ENCODE data around the gene FHOD3.

The FHOD3 gene

DNA sequence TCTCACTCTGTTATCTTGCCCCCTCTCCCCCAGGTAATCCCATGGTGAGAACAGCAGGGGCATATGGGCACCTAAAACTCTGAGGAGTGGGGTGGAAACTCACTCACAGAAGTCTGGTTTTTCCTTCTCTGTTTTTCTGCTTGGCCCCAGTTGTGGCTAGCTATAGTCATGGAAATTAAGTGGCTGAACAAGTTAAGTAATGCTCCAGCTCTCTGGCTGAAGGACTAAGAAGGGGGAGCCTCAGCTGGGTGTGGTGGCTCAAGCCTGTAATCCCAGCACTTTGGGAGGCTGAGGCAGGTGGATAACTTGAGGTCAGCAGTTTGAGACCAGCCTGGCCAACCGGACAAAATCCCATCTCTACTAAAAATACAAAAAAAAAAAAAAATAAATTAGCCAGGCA, 270.3 kb downstream of the FHOD3 start:
- DNase-seq, result no peak

DNA sequence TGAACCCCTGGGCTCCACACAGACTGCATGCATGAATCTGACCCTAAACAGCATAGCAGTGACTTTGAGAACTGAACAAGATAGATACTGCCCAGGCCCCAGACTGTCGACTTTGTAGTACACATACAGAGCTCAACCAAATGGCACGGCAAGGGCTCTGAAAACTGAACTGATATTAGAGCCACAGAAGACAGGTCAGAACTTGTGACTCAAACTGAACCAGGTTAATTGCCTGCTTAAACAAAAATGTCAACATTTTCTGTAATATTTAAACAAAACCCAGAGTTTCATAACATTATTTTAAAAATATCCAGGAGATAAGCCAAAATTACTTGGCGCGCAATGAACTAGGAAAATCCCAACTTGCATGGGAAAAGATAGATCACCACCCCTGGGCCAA, 271.0 kb downstream of the FHOD3 start:
- no peak for DNase-seq

GRCh38 chr18:36572135-36572856, 274.8 kb downstream of the FHOD3 start:
- DNase-seq, result no peak

DNA sequence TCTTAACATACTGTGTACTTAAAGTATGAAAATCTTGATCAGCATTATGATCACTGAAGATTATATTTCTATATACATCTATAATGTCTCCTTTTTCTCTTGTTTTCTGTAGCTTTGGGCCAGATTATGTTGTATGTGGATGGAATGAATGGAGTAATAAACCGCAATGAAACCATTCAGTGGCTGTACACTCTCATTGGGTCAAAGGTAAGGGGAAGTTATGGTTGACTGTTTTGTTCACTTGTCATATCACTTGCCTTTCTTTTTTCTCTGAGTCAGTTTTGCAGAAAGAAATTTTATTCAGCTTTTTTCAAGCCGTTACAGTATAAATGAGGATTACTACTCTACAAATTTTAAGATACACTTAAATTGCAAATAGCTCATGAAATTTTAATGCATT, 278.8 kb downstream of the FHOD3 start:
- DNase-seq, result no peak

- DNase-seq, result no peak
Observed at GRCh38 chr18:36578871-36579710, 281.6 kb downstream of the FHOD3 start.

DNA sequence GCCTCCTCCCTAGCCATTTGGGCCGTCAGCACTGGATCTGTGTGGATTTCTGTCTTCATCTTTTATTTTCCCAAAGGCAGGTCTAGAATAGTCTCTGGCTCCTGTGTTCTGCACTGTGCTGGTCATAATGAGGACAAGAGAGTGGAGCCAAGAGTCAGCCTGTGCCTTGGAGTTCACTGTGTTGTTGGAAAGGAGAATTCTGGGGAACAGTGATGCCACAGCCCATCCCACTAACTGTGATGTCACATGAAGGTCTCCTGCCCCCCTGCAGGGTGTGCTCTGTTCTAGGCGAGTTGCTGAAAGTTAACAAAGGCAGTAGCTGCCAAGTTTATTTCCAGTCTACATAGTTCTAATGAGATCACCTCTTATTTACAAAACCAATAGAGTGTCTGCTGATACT, 282.8 kb downstream of the FHOD3 start:
- DNase-seq, result no peak

DNA sequence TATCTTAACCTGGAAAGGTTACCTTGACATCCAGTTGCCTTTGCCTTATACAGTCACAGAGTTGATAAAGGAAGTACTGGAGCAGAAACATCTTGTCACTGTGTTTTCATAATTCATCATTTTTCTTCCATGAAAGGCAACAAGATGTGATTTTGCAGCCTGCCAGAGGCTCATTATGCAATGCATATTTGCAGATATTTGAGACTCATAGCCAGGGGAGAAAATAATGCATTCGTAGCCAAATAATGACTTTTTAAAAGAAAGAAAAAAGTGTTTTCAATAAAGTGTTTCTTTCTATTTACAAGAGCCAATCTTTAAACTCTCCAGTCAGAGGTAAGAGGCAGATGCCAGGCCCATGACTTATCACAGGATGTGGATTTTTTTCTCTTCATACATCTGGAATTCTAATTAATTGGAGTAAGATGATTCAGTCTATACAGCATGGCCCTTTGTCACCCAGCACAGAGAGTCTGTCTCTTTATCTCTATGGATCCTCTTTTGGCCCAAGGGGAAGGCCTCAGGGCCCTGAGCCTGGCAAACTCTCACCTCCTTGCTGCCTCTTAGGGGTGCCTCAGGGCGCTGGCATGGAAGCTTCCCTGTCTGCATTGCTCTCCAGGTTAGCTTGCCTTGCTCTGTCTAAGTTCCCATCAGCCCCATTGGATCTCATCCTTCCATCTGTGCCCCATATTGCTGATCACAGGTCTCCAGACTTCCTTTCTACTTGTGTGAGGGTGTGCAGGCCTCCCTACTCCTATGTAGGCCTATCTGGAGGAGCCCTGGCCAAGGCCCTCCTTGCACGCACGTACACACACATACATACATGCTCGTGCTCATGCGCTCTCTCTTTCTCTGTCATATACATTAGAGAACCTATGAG, 283.6 kb downstream of the FHOD3 start:
- no peak for DNase-seq

GRCh38 chr18:36582988-36583745, 285.7 kb downstream of the FHOD3 start:
- DNase-seq, result no peak

DNA sequence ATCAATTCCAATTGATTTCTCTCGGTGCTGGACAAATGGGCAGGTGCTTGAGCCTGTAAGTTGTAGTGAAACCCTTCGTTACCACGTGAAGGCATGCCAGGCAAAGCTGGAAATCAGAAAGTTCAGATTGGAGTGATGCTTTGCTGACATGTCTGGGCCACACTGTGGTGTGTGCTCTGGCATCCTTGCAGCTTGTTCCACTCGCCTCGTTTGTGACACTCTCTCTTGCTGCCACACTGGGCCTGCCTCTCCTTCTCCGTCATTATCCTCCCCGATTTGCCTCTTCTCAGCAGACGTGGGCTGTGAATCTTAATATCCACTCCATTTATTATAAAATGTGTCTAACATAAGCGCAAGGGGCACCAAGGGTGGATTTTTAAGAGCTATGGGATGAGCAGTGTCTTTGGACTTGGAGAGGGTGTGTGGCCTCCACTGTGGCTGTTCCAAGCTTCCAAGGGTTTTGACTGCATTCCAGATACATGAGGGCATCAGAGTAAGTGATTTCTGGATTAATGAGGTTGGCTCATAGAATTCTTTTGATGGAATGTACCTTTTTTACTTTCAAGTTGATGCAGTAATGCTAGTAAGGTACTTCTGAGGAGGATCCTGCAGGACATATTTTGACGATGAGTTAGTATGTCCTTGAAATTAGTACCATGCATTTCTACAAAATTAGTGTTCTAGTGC, 292.5 kb downstream of the FHOD3 start:
- DNase-seq, result no peak

DNA sequence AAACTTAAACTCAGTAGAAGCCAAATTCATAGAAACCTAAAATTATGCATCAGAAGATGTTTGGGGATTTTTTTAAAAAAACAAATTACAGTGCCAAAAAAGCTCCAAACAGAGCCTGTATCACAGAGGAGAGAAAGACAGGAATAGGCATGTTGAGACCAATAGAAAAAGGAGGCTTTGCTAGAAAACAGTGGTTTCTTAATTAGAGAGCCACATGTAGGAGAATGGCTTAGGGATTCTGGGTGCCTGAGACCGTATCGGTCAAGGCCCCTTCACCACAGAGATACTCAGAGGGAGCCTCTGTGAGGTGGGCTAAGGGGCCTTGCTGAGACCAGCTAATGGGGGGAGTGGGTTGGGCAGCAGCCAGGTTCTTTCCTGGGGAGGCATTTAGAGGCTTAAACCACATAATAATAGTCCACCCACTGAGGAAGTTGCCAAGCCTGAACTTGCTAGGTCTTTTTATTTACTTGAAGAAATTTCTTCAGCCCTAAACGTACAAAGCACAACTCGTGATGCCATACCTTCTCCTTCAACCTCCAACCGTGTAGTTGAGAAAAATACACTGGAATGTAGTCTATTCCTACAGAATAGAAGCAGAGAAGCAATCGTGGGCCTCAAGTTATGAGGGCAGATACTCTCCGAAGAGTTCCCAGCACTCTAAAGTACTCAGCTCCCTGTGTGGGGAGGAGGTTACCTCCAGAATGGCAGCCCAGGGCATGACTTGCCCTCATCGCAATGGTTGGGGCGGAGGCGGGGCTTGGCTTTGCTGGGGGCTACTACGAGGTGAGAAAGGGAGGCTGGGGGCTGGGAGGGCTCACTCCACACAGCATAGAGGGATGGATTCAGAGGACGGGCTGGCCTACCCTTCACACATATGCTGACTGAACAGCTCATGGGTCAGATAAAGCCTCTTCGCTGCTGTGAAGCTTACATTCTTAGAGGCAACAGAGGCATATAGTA, 293.4 kb downstream of the FHOD3 start:
- no peak for DNase-seq

GRCh38 chr18:36592282-36592681, 294.8 kb downstream of the FHOD3 start:
- DNase-seq, result no peak

- DNase-seq, result no peak
Observed at GRCh38 chr18:36593001-36593400, 295.5 kb downstream of the FHOD3 start.

DNA sequence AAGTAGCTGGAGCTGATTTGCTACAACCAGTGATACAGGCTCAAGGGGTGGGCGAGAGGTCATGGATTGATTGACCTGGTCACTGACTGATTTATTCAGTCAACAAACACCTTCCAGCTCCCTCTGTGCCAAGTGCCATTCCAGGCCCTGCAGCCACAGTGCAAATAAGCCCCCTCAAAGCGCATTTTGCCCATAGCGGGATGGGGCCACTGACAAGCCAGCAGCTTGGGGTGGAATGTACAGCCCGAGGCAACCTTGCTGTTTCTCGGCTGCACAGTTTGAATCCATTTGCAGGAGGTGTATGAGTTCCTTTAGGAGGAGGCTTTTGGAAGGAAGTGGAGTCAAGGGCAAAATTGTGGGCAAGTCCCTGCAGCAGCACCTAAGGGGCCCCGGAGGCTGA, 296.1 kb downstream of the FHOD3 start:
- DNase-seq, result no peak

DNA sequence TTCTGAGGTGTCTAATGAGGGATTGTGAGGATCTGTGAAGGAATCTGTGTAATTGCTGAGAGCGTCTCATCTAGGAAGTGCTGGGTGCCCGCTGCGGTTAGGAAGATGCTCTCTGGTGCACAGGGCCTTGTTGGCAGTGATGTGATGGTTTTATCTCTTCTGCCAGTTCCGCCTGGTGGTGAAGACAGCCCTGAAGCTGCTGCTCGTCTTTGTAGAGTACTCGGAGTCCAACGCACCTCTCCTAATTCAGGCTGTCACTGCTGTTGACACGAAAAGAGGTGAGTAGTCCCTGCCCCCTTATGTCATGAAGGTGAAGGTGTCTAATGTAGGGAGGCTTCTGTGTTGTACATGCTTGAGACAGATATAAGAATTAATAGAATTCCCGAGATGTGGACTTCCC, 297.1 kb downstream of the FHOD3 start:
- no peak for DNase-seq

- DNase-seq, result no peak
Observed at GRCh38 chr18:36595046-36595817, 297.7 kb downstream of the FHOD3 start.

- DNase-seq, result no peak
Observed at GRCh38 chr18:36595818-36596215, 298.3 kb downstream of the FHOD3 start.

DNA sequence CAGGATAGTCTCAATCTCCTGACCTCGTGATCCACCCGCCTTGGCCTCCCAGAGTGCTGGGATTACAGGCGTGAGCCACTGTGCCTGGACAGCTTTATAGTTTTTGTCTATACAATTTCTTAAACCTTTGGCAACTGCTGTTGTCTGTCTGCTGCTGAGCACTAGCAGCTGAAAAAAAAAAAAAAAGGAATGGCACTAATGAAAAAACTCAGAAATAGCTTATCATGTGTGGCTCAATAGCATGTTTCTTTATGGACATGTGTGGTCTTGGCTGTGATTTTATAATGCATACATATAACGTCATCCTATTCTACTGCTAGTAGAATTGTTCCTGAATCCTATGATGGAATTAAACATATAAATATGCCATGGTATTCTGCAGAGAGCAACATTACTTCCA, 300.1 kb downstream of the FHOD3 start:
- no peak for DNase-seq

GRCh38 chr18:36600548-36600947, 303.0 kb downstream of the FHOD3 start:
- no peak for DNase-seq

- DNase-seq, result no peak
Observed at GRCh38 chr18:36601316-36601715, 303.8 kb downstream of the FHOD3 start.

- DNase-seq, result no peak
Observed at GRCh38 chr18:36602071-36602470, 304.6 kb downstream of the FHOD3 start.
